Cerebellar nuclear complex (tissue), 1 donor: ENCODE data around the gene STX1B.
"Not testable (repeated sequence)": the region's sequence is repeated elsewhere in the genome, so short reads cannot be mapped to it uniquely, and the experiment has no call there.

Experiments used
- DNase-seq, 2 experiments: peaks; one replicate each; lab custom pipeline; 2025; lab: John Stamatoyannopoulos, UW

STX1B gene

GRCh38 chr16:31013292-31013691 lies 2.9 kb upstream of the STX1B start:
- not testable (repeated sequence) for DNase-seq

- DNase-seq = not testable (repeated sequence)
Measured at GRCh38 chr16:31011815-31012214, 1.4 kb upstream of the STX1B start.

- no peak for DNase-seq
Measured at GRCh38 chr16:31009894-31010584, 399 bp downstream of the STX1B start.

GRCh38 chr16:31009120-31009519 lies 1.3 kb downstream of the STX1B start:
- no peak for DNase-seq

- DNase-seq = no peak
Measured at GRCh38 chr16:31008551-31008950, 1.9 kb downstream of the STX1B start.

- DNase-seq = no peak
Measured at GRCh38 chr16:31008149-31008548, 2.3 kb downstream of the STX1B start.

- no peak for DNase-seq
Measured at GRCh38 chr16:31007684-31008083, 2.8 kb downstream of the STX1B start.

GRCh38 chr16:31006589-31006988 lies 3.8 kb downstream of the STX1B start:
- no peak for DNase-seq

- no peak for DNase-seq
Measured at GRCh38 chr16:31006086-31006385, 4.4 kb downstream of the STX1B start.

- DNase-seq = peak in 1 of 2 experiments; percentile 57
Measured at GRCh38 chr16:31005350-31006085, 4.9 kb downstream of the STX1B start.

- no peak for DNase-seq
Measured at GRCh38 chr16:31004658-31005057, 5.8 kb downstream of the STX1B start.

- no peak for DNase-seq
Measured at GRCh38 chr16:31003744-31004143, 6.7 kb downstream of the STX1B start.

- DNase-seq = no peak
Measured at GRCh38 chr16:31002862-31003341, 7.5 kb downstream of the STX1B start.

GRCh38 chr16:31002250-31002700 lies 8.2 kb downstream of the STX1B start:
- DNase-seq = no peak

- no peak for DNase-seq
Measured at GRCh38 chr16:31001507-31002249, 8.8 kb downstream of the STX1B start.

- no peak for DNase-seq
Measured at GRCh38 chr16:31000671-31001382, 9.6 kb downstream of the STX1B start.

- peak in 1 of 2 experiments; percentile 44 for DNase-seq
Measured at GRCh38 chr16:30998852-30999761, 11.3 kb downstream of the STX1B start.

GRCh38 chr16:30997725-30998711 lies 12.4 kb downstream of the STX1B start:
- DNase-seq = no peak

- no peak for DNase-seq
Measured at GRCh38 chr16:30996985-30997724, 13.3 kb downstream of the STX1B start.
